ENCODE measurements around the gene EPHA7.

DNA sequence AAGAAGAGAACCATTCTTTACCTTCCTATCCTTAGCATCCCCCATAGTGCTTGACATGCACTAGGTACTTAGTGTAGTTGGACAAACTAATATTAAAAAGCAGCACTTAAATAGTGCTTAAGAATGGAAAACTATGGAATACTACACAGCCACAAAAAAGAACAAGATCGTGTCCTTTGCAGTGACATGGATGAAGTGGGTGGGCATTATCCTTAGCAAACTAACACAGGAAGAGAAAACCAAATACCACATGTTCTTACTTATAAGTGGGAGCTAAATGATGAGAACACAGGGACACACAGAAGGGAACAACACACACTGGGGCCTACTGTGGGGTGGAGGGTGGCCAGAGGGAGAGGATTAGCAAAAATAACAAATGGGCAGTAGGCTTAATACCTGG is 66.8 kb downstream of the EPHA7 start:
- TF ChIP-seq, protein P1, sequence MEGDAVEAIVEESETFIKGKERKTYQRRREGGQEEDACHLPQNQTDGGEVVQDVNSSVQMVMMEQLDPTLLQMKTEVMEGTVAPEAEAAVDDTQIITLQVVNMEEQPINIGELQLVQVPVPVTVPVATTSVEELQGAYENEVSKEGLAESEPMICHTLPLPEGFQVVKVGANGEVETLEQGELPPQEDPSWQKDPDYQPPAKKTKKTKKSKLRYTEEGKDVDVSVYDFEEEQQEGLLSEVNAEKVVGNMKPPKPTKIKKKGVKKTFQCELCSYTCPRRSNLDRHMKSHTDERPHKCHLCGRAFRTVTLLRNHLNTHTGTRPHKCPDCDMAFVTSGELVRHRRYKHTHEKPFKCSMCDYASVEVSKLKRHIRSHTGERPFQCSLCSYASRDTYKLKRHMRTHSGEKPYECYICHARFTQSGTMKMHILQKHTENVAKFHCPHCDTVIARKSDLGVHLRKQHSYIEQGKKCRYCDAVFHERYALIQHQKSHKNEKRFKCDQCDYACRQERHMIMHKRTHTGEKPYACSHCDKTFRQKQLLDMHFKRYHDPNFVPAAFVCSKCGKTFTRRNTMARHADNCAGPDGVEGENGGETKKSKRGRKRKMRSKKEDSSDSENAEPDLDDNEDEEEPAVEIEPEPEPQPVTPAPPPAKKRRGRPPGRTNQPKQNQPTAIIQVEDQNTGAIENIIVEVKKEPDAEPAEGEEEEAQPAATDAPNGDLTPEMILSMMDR (IDR thresholded peaks at IDR 0.05), result no peak
- TF ChIP-seq POLR2A (IDR thresholded peaks at IDR 0.05), result no peak

All from thyroid gland (tissue), 4 donors.